Keratinocyte (primary cell): ENCODE results near the gene EDN2.

Experiments
- EZH2 ChIP-seq: IDR thresholded peaks from one replicate; pipeline ENCODE4 v1.6.1; 2012; ENCODE audit warnings: inconsistent platforms, mild to moderate bottlenecking, low read length, moderate library complexity
- TF ChIP-seq, protein P1 (sequence below), 3 experiments: IDR thresholded peaks in 1 of 3; conservative IDR thresholded peaks in 1 of 3; optimal IDR thresholded peaks in 1 of 3; 2 replicates in 2 of 3; 3 replicates in 1 of 3; pipeline versions ENCODE3 to v1.5.1; 2011; ENCODE audit warnings: low read length in 3 of 3, mild to moderate bottlenecking in 3 of 3, moderate library complexity in 2 of 3, control low read depth in 1 of 3, inconsistent platforms in 1 of 3; ENCODE audit not compliant: insufficient read depth in 2 of 3; ENCODE audit errors: extremely low read depth in 1 of 3

DNA sequence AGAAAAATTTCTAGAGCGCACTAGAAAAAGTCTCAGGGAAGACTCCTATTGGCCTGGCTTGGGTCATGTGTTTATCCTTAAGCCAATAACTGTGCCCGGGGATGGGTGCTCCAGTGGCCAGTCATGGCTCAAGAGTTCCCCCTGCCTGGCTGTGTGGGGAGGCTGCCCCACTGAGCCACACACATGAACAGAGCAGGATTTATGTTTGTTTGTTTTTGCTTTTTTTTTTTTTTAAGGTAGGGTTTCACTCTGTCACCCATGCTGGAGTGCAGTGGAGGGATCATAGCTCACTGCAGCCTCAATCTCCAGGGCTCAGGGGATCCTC, 21.8 kb downstream of the EDN2 start:
- TF ChIP-seq, protein P1, sequence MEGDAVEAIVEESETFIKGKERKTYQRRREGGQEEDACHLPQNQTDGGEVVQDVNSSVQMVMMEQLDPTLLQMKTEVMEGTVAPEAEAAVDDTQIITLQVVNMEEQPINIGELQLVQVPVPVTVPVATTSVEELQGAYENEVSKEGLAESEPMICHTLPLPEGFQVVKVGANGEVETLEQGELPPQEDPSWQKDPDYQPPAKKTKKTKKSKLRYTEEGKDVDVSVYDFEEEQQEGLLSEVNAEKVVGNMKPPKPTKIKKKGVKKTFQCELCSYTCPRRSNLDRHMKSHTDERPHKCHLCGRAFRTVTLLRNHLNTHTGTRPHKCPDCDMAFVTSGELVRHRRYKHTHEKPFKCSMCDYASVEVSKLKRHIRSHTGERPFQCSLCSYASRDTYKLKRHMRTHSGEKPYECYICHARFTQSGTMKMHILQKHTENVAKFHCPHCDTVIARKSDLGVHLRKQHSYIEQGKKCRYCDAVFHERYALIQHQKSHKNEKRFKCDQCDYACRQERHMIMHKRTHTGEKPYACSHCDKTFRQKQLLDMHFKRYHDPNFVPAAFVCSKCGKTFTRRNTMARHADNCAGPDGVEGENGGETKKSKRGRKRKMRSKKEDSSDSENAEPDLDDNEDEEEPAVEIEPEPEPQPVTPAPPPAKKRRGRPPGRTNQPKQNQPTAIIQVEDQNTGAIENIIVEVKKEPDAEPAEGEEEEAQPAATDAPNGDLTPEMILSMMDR (optimal IDR thresholded peaks at IDR 0.05 in 1 of 3, IDR thresholded peaks at IDR 0.05 in 1 of 3, conservative IDR thresholded peaks at IDR 0.05 in 1 of 3; ENCODE audit: extremely low read depth in 1 of 3, insufficient read depth in 2 of 3, low read length in 3 of 3) = peak in 1 of 3 experiments; percentile 14
- TF ChIP-seq EZH2 = no peak
